HL-60 (cell line): Measurements from ENCODE around the gene ELOVL6.

Experiments
- DNase-seq, 2 experiments: peaks; one replicate each; pipeline ENCODE4 v3.0.0-alpha.2; 2010 to 2020; ENCODE audit warnings: low read depth in 1 of 2, low spot score in 1 of 2
- H3K27ac ChIP-seq: fragments of 250-450 bp; sonication (Bioruptor Pico); replicated peaks from 2 replicates; pipeline ENCODE4 v1.5.1; 2020; ENCODE audit warnings: mild to moderate bottlenecking, moderate library complexity
- H3K27me3 ChIP-seq: fragments of 250-450 bp; sonication (Bioruptor Pico); 2 replicates; pipeline ENCODE4 v1.5.1; 2021; ENCODE audit warnings: mild to moderate bottlenecking, moderate library complexity; ENCODE audit not compliant: insufficient read depth, poor library complexity, severe bottlenecking
- H3K4me3 ChIP-seq: replicated peaks from 2 replicates; pipeline ENCODE4 v1.5.1; 2011; ENCODE audit warnings: mild to moderate bottlenecking, control low read depth, low read length; ENCODE audit not compliant: insufficient read depth
- CTCF ChIP-seq: IDR thresholded peaks from one replicate; pipeline ENCODE4 v1.5.1; 2011; ENCODE audit warnings: low read length, control low read depth, inconsistent platforms; ENCODE audit not compliant: insufficient read depth
- GABPA ChIP-seq: IDR thresholded peaks from 2 replicates; pipeline ENCODE4 v1.6.1; 2012; ENCODE audit warnings: low read depth
- POLR2AphosphoS5 ChIP-seq: IDR thresholded peaks from 2 replicates; pipeline ENCODE4 v1.6.1; 2012; ENCODE audit warnings: low read depth
- REST ChIP-seq: IDR thresholded peaks from 2 replicates; pipeline ENCODE4 v1.6.1; 2012; ENCODE audit warnings: low read depth; ENCODE audit not compliant: insufficient replicate concordance
- SPI1 ChIP-seq: IDR thresholded peaks from 2 replicates; pipeline ENCODE4 v1.6.1; 2012; ENCODE audit warnings: low read depth, mild to moderate bottlenecking, borderline replicate concordance

The ELOVL6 gene

GRCh38 chr4:110120506-110120905, 77.9 kb downstream of the ELOVL6 start:
- DNase-seq, result no peak
- H3K27ac ChIP-seq, result no peak overlapping the region
- TF ChIP-seq SPI1, result no peak
- TF ChIP-seq GABPA, result no peak
- no peak for TF ChIP-seq POLR2AphosphoS5
- no peak for TF ChIP-seq REST
- TF ChIP-seq CTCF, result no peak
- no peak overlapping the region for H3K4me3 ChIP-seq
- H3K27me3 ChIP-seq, result no peaks in the 10 kb centered on the region

- TF ChIP-seq SPI1 (no peak), GABPA (no peak), CTCF (no peak), POLR2AphosphoS5 (no peak), REST (no peak)
- no peak overlapping the region for H3K4me3 ChIP-seq
- H3K27me3 ChIP-seq, result no peaks in the 10 kb centered on the region
- H3K27ac ChIP-seq, result no peak overlapping the region
- no peak for DNase-seq
Measured at GRCh38 chr4:110119880-110120279, 78.5 kb downstream of the ELOVL6 start.

- Histone ChIP-seq H3K27me3 (no peaks in the 10 kb centered on the region), H3K27ac (no peak overlapping the region), H3K4me3 (no peak overlapping the region)
- no peak for DNase-seq
- no peak for TF ChIP-seq GABPA
- TF ChIP-seq POLR2AphosphoS5, result no peak
- no peak for TF ChIP-seq CTCF
- TF ChIP-seq SPI1, result no peak
Measured at GRCh38 chr4:110119337-110119736, 79.1 kb downstream of the ELOVL6 start.

- TF ChIP-seq CTCF (no peak), POLR2AphosphoS5 (no peak), GABPA (no peak), REST (no peak), SPI1 (no peak)
- Histone ChIP-seq H3K4me3 (no peak overlapping the region), H3K27ac (no peak overlapping the region), H3K27me3 (no peaks in the 10 kb centered on the region)
- no peak for DNase-seq
Measured at GRCh38 chr4:110112056-110112455, 86.4 kb downstream of the ELOVL6 start.
